ENCODE results near the gene NFIA. TPM values are rescaled to one million over a fixed set of nuclear protein-coding genes. Genes with fewer than 3 reads are reported as not detected.

Gene NFIA
- total and polyA plus RNA-seq, 2 of the 13 experiments (the other 11 are each of a cell fraction or from before 2014, with no cell fraction given) = 14.7 to 28.5 TPM

DNA sequence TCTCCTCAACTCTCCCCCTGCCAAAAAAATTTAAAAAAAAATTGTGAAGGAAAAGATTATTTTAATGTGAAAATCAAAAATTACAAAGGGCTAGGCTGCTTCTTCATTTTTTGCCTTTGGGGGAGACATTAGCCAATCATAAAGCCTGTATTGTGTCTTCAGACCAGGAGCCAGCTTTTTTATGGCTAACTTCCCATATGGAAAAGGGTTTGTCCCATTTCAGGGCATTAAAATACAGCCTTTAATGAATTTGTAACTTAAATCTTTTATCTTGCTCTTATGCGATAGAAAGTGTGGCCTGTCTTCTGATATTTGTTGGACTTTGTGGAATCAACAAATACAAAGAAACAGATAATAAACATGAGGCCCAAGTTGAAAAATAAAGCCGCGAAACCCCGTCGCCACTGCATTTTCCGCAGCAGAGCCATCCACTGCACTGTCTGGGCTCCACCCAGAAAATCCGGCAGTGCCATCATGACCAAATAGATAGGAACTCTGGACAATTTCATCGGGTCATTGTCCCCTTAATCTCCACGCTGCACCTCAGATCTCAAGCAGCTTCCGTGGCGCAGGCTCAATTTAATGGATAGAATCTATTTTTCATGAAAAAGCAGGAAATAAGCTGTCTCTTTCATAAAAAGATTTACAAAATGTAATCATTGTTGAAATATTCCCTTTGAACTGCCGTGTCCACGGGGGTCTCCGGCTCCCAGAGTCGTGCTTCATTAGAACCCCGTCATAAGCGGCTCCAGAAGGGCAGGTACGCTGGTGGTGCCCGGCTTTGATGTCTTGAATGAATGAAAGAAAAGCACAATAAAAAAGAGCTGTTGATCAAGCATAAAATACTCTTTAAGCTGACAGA, 365.0 kb downstream of the NFIA start:
- Histone ChIP-seq H3K4me3 (replicated peaks in 1 of 3; ENCODE audit: insufficient read depth in 1 of 3, low read depth in 2 of 3, low read length in 3 of 3) (no peak overlapping the region), H3K79me2 (ENCODE audit: insufficient read depth, low read length) (no peaks in the 10 kb centered on the region), H3K9me3 (ENCODE audit: low read length) (no peaks in the 10 kb centered on the region), H3K4me2 (ENCODE audit: low read depth, low read length) (no peak overlapping the region), H3K36me3 (replicated peaks in 1 of 2; ENCODE audit: control insufficient read depth in 1 of 2, insufficient read depth in 2 of 2, low read length in 2 of 2) (peaks cover 2 to 34% of the 10 kb centered on the region in 2 experiments; a peak in 4 of 5 replicates), H4K20me1 (ENCODE audit: insufficient read depth, low read length) (peaks cover 11% of the 10 kb centered on the region; the same call in 1 of the 2 replicates), H3K9ac (ENCODE audit: insufficient read depth, low read depth, low read length) (no peak overlapping the region), H3K4me1 (ENCODE audit: insufficient read depth, low read length) (peaks cover 38% of the 10 kb centered on the region), H3K27ac (ENCODE audit: extremely low read length, insufficient read depth, low read length) (no peak overlapping the region), H3K27me3 (ENCODE audit: control insufficient read depth in 1 of 2, insufficient read depth in 2 of 2, low read length in 2 of 2) (no peaks in the 10 kb centered on the region), H2AFZ (ENCODE audit: low read length) (no peak overlapping the region)
- POLR2A ChIA-PET = no interaction called here
- intact Hi-C loops (cut with micrococcal nuclease; ENCODE audit: unreplicated experiment) = no loop called here
- no TSS peak for BruUV-seq (replicated peaks)
- TF ChIP-seq, protein P1, sequence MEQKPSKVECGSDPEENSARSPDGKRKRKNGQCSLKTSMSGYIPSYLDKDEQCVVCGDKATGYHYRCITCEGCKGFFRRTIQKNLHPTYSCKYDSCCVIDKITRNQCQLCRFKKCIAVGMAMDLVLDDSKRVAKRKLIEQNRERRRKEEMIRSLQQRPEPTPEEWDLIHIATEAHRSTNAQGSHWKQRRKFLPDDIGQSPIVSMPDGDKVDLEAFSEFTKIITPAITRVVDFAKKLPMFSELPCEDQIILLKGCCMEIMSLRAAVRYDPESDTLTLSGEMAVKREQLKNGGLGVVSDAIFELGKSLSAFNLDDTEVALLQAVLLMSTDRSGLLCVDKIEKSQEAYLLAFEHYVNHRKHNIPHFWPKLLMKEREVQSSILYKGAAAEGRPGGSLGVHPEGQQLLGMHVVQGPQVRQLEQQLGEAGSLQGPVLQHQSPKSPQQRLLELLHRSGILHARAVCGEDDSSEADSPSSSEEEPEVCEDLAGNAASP (CRISPR knock-in tag; IDR thresholded peaks at IDR 0.05; ENCODE audit: borderline replicate concordance) = no peak
- TF ChIP-seq ZNF337 (CRISPR knock-in tag; IDR thresholded peaks at IDR 0.05; ENCODE audit: borderline replicate concordance, low read depth) = no peak
- TF ChIP-seq POLR2AphosphoS2 (IDR thresholded peaks at IDR 0.05; ENCODE audit: low read depth, low read length) = no peak
- no peak for TF ChIP-seq JDP2 (CRISPR knock-in tag; IDR thresholded peaks at IDR 0.05; ENCODE audit: borderline replicate concordance)
- no peak for TF ChIP-seq PAX8 (CRISPR knock-in tag; IDR thresholded peaks at IDR 0.05; ENCODE audit: borderline replicate concordance)
- no peak for TF ChIP-seq BRCA1 (CRISPR knock-in tag; IDR thresholded peaks at IDR 0.05)
- TF ChIP-seq SP5 (CRISPR knock-in tag; IDR thresholded peaks at IDR 0.05; ENCODE audit: borderline replicate concordance, low read depth) = no peak
- TF ChIP-seq KAT2B (IDR thresholded peaks at IDR 0.05; ENCODE audit: borderline replicate concordance, low read depth, low read length) = no peak
- TF ChIP-seq ZNF615 (CRISPR knock-in tag; IDR thresholded peaks at IDR 0.05; ENCODE audit: borderline replicate concordance) = no peak
- TF ChIP-seq, protein P2, sequence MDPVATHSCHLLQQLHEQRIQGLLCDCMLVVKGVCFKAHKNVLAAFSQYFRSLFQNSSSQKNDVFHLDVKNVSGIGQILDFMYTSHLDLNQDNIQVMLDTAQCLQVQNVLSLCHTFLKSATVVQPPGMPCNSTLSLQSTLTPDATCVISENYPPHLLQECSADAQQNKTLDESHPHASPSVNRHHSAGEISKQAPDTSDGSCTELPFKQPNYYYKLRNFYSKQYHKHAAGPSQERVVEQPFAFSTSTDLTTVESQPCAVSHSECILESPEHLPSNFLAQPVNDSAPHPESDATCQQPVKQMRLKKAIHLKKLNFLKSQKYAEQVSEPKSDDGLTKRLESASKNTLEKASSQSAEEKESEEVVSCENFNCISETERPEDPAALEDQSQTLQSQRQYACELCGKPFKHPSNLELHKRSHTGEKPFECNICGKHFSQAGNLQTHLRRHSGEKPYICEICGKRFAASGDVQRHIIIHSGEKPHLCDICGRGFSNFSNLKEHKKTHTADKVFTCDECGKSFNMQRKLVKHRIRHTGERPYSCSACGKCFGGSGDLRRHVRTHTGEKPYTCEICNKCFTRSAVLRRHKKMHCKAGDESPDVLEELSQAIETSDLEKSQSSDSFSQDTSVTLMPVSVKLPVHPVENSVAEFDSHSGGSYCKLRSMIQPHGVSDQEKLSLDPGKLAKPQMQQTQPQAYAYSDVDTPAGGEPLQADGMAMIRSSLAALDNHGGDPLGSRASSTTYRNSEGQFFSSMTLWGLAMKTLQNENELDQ (CRISPR knock-in tag; IDR thresholded peaks at IDR 0.05; ENCODE audit: borderline replicate concordance) = no peak
- no peak for TF ChIP-seq ZZZ3 (CRISPR knock-in tag; IDR thresholded peaks at IDR 0.05; ENCODE audit: borderline replicate concordance)
- FAIRE-seq = no peak
- ATAC-seq = no peak
- DNase-seq (ENCODE audit: low spot score) = no peak
- CTCF ChIA-PET (ENCODE audit: low intra/inter-chr PET ratio, low total read pairs) = no interaction called here
- in situ Hi-C loops (cut with HindIII; ENCODE audit: extremely low pct_ligation_motif_present, low pct_unique_long_range_greater_than_20kb) = no loop called here
- WGBS (ENCODE audit: low lambda C conversion rate) = 97% methylated on average over 19 of the region's 19 CpGs
